ENCODE data around the gene ECE1. TPM values are rescaled to one million over a fixed set of nuclear protein-coding genes. Genes with fewer than 3 reads are reported as not detected.

Gene ECE1
- total and polyA plus RNA-seq, 10 of the 15 experiments (the other 5 are each of a cell fraction or from before 2014, with no cell fraction given), result 0.97 to 81.0 (median 37.0) TPM

DNA sequence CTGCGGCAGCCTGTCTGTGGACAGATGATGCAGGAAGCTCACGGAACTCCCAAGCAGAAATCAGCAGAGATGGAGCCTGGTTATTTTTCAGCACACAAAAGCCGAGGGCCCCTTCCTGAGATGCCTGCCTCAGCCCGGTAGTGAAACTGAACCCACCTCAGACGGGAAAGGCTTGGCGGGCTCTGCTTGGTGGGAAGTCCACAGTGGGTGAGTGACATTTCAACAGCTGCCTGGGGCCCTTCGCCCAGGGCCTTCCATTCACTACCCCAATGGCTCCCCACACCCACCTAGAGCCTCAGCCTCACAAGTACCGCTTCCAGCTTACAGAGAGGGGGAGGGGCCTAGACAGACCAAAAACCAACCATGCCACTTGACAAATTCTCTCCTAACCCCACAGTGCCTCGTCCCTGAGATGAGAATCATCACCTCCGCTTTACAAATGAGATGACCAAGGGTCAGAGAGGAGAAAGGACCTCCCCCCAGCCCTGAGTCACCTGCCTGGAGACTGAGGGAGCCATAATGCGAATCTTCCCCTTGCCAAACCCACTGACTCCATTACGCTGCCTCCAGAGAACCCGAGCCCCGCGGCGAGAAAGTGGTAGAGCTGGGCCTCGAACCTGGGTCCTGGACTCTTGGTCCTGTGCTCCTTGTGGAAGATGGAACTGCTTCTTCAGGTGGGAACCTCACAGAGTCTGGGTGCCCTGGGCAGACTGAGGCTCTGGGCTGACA is 3.4 kb upstream of the ECE1 start (continued):
- TF ChIP-seq ZBTB11 (CRISPR knock-in tag; IDR thresholded peaks at IDR 0.05) (no peak), PML (IDR thresholded peaks at IDR 0.05; ENCODE audit: low read length) (no peak), SP1 (IDR thresholded peaks at IDR 0.05; ENCODE audit: low read depth, low read length) (no peak), BMI1 (IDR thresholded peaks at IDR 0.05; ENCODE audit: borderline replicate concordance) (no peak), USF2 (IDR thresholded peaks at IDR 0.05; ENCODE audit: borderline replicate concordance, low read depth, low read length) (no peak), TCF12 (IDR thresholded peaks at IDR 0.05; ENCODE audit: low read depth, low read length) (peak; percentile 71), ZSCAN29 (IDR thresholded peaks at IDR 0.05) (no peak), E4F1 (IDR thresholded peaks at IDR 0.05; ENCODE audit: borderline replicate concordance, partially characterized antibody) (no peak)
- TF ChIP-seq, protein P1, sequence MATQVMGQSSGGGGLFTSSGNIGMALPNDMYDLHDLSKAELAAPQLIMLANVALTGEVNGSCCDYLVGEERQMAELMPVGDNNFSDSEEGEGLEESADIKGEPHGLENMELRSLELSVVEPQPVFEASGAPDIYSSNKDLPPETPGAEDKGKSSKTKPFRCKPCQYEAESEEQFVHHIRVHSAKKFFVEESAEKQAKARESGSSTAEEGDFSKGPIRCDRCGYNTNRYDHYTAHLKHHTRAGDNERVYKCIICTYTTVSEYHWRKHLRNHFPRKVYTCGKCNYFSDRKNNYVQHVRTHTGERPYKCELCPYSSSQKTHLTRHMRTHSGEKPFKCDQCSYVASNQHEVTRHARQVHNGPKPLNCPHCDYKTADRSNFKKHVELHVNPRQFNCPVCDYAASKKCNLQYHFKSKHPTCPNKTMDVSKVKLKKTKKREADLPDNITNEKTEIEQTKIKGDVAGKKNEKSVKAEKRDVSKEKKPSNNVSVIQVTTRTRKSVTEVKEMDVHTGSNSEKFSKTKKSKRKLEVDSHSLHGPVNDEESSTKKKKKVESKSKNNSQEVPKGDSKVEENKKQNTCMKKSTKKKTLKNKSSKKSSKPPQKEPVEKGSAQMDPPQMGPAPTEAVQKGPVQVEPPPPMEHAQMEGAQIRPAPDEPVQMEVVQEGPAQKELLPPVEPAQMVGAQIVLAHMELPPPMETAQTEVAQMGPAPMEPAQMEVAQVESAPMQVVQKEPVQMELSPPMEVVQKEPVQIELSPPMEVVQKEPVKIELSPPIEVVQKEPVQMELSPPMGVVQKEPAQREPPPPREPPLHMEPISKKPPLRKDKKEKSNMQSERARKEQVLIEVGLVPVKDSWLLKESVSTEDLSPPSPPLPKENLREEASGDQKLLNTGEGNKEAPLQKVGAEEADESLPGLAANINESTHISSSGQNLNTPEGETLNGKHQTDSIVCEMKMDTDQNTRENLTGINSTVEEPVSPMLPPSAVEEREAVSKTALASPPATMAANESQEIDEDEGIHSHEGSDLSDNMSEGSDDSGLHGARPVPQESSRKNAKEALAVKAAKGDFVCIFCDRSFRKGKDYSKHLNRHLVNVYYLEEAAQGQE (IDR thresholded peaks at IDR 0.05; ENCODE audit: low read depth, low read length), result no peak
- TF ChIP-seq, protein P2, sequence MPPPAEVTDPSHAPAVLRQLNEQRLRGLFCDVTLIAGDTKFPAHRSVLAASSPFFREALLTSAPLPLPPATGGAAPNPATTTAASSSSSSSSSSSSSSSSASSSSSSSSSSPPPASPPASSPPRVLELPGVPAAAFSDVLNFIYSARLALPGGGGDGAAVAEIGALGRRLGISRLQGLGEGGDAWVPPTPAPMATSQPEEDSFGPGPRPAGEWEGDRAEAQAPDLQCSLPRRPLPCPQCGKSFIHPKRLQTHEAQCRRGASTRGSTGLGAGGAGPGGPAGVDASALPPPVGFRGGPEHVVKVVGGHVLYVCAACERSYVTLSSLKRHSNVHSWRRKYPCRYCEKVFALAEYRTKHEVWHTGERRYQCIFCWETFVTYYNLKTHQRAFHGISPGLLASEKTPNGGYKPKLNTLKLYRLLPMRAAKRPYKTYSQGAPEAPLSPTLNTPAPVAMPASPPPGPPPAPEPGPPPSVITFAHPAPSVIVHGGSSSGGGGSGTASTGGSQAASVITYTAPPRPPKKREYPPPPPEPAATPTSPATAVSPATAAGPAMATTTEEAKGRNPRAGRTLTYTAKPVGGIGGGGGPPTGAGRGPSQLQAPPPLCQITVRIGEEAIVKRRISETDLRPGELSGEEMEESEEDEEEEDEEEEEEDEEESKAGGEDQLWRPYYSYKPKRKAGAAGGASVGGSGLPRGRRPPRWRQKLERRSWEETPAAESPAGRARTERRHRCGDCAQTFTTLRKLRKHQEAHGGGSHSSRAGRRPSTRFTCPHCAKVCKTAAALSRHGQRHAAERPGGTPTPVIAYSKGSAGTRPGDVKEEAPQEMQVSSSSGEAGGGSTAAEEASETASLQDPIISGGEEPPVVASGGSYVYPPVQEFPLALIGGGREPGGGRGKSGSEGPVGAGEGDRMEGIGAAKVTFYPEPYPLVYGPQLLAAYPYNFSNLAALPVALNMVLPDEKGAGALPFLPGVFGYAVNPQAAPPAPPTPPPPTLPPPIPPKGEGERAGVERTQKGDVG (CRISPR knock-in tag; IDR thresholded peaks at IDR 0.05), result no peak
- TF ChIP-seq, protein P3, sequence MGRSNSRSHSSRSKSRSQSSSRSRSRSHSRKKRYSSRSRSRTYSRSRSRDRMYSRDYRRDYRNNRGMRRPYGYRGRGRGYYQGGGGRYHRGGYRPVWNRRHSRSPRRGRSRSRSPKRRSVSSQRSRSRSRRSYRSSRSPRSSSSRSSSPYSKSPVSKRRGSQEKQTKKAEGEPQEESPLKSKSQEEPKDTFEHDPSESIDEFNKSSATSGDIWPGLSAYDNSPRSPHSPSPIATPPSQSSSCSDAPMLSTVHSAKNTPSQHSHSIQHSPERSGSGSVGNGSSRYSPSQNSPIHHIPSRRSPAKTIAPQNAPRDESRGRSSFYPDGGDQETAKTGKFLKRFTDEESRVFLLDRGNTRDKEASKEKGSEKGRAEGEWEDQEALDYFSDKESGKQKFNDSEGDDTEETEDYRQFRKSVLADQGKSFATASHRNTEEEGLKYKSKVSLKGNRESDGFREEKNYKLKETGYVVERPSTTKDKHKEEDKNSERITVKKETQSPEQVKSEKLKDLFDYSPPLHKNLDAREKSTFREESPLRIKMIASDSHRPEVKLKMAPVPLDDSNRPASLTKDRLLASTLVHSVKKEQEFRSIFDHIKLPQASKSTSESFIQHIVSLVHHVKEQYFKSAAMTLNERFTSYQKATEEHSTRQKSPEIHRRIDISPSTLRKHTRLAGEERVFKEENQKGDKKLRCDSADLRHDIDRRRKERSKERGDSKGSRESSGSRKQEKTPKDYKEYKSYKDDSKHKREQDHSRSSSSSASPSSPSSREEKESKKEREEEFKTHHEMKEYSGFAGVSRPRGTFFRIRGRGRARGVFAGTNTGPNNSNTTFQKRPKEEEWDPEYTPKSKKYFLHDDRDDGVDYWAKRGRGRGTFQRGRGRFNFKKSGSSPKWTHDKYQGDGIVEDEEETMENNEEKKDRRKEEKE (IDR thresholded peaks at IDR 0.05), result no peak

All from GM12878 (cell line).